H1 (cell line): ENCODE results near the gene VOPP1. TPM values are rescaled to one million over a fixed set of nuclear protein-coding genes. Genes with fewer than 3 reads are reported as not detected.

ENCODE experiments used
- HDAC2 ChIP-seq, 2 experiments: fragments of 300-600 bp in 1 of 2; sonication (generic) in 1 of 2; IDR thresholded peaks; 2 replicates each; pipeline ENCODE4 v1.6.1; 2011 to 2012; ENCODE audit warnings: low read depth in 2 of 2, low read length in 2 of 2, mild to moderate bottlenecking in 2 of 2, moderate library complexity in 2 of 2, borderline replicate concordance in 1 of 2, inconsistent platforms in 1 of 2
- KDM1A ChIP-seq: fragments of 200-600, 300-600 bp; sonication (generic); IDR thresholded peaks from 2 replicates; pipeline ENCODE4 v1.7.1; 2016; ENCODE audit warnings: mild to moderate bottlenecking, low read length, borderline replicate concordance
- polyA plus RNA-seq, 7 experiments: library from polyadenylated mRNA; depleted of rRNA in 3 of 7; stranded (reverse) in 5 of 7; unstranded in 2 of 7; fragments of >200 nt in 5 of 7; fragments of 200-250 nt in 2 of 7; gene quantifications; 1 replicate in 5 of 7; 2 replicates in 1 of 7; 4 replicates in 1 of 7; pipeline versions ENCODE4 v1.2.1 to v1.2.3, GENCODE V29; 2011 to 2013; ENCODE audit warnings: missing spikeins in 2 of 7, mixed read lengths in 2 of 7
- total RNA-seq: library from RNA; stranded (reverse); fragmentation: NEBNext Ultra II Directional; extraction: Animal tissue kit (Norgen Biotek cat#: 25700); gene quantifications from 2 replicates; pipeline ENCODE4 v1.2.1, GENCODE V29; 2021
- TF ChIP-seq, protein P1 (sequence below): IDR thresholded peaks from 2 replicates; pipeline ENCODE4 v1.6.1; 2012; ENCODE audit warnings: inconsistent platforms

Gene VOPP1
- total and polyA plus RNA-seq, 2 of the 8 experiments (the other 6 are each of a cell fraction or from before 2014, with no cell fraction given): 44.7 to 83.0 TPM

DNA sequence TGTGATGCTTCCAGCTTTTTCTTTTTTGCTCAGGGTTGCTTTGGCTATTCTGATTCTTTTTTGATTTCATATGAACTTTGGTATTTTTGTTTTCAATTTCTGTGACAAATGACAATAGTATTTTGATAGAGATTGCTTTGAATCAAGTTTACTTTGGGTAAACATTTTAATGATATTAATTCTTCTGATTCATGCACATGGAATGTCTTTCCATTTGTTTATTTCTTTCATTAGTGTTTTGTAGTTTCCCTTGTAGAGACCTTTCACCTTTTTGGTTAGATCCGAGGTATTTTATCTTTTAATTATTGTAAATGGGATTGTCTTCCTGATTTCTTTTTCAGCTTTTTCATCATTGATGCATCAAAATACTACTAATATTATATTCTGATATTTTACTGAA is 114.0 kb downstream of the VOPP1 start (continued):
- TF ChIP-seq HDAC2 (IDR thresholded peaks at IDR 0.05; ENCODE audit: borderline replicate concordance in 1 of 2, low read depth in 2 of 2, low read length in 2 of 2) (no peak), KDM1A (no peak)
- TF ChIP-seq, protein P1, sequence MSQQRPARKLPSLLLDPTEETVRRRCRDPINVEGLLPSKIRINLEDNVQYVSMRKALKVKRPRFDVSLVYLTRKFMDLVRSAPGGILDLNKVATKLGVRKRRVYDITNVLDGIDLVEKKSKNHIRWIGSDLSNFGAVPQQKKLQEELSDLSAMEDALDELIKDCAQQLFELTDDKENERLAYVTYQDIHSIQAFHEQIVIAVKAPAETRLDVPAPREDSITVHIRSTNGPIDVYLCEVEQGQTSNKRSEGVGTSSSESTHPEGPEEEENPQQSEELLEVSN: no peak
